SIG-M5 treated with dmso at 0.1 percent for 504 hours (cell line): ENCODE measurements around the gene MRPL18.
A peak's percentile ranks its signal among the peaks of the same experiment; 100 is the strongest.
"Not testable (repeated sequence)": the region's sequence is repeated elsewhere in the genome, so short reads cannot be mapped to it uniquely, and the experiment has no call there.

Source experiments
- DNase-seq: peaks from one replicate; lab custom pipeline; 2025; ENCODE audit not compliant: unreplicated experiment; lab: John Stamatoyannopoulos, UW

MRPL18 gene

DNA sequence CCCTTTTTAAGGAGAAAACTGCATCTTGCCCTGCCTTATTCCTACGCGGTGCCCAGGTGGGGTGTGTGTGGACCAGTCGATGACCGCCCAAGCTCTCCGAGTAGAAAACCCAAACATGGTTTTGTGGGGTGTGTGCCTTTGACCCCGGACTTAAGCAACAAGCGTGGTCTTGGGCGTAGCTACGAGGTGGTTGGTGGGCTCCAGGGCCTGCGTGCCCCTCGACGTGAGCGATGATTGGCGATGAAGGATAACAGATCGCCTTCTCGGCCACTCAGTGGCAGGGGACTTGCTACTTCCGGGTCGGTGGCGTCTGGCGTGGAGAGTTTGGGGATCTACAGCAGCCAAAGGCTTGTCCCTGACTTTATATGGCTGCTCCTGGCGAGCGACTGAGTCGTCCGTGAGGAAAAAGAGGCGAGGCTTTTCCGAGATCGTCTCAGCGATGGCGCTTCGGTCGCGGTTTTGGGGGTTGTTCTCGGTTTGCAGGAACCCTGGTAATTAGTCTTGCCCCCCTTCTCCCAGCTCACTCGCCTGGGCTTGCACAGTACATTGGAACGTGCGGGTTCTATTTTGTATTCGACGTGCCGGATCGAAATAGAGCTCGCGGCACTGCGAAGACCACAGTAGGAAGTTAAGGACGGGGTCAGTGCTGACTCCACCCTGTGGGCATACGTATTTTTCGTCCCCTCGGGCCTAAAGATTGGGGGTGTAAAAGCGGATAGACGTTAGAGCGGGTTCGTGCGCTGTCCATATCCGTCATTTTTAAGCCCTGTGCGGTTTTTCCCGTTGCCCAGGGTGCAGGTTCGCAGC, at the start of gene MRPL18:
Gene MRPL18, plus strand, starts transcription at position 319 of the 807 bp plus-strand sequence. Its CDS starts 121 bp downstream, at position 440.
- DNase-seq = peak; percentile 96

DNA sequence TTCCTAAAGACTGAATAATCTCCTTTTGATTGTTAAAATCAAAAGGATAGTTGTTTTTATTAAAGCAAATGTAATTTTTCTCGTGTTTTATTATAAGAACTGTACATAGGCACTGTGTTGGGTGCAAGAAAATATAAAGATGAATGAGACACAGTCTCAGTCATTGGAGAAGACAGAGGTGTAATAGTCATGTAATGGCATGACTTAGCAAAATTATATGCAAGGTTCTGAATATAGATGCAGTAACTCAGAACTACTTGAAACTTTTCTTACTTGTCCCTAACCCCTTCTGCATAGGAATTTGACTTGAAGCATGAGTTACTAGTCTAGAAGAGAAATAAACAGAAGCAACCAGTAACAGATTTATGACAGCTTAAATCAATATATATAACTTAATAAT, 48.1 kb upstream of the MRPL18 start:
- DNase-seq = no peak

DNA sequence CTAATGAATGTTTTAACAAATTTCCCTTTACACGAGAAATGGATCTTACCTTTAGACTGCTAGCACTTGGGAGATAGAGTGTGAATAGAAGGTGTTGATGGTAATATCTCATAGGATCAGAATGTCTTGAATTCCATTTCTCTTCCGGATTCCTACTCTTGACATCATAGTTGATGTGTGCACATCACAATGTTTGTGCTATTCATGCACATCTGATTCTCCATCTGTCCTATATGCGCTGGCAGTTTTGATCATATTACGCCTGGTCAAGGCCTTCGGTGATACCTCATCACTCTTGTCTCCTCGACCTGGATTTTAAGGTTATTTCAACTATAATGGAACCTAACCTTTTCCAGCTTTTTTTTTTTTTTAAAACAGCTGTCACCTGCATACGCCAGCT, 45.2 kb upstream of the MRPL18 start:
- DNase-seq = no peak

DNA sequence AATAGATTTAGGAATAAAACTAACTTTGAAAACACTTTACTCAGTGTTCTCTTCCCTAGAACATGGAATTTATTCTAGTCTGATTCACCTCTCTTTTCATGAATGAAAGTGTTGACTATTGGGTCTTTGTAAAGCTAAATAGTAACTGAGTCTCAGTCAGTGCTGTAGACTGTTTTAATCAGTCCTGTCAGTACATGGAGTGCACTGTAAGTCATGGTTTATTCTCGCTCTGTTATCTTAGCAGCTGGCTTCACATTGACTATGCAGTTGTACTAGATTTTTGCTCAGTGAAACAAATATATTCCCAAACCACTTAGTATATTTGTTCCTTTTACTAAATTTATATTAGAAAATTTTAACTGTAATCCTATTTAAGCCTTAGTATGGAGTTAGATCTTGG, 43.5 kb upstream of the MRPL18 start:
- DNase-seq = no peak

DNA sequence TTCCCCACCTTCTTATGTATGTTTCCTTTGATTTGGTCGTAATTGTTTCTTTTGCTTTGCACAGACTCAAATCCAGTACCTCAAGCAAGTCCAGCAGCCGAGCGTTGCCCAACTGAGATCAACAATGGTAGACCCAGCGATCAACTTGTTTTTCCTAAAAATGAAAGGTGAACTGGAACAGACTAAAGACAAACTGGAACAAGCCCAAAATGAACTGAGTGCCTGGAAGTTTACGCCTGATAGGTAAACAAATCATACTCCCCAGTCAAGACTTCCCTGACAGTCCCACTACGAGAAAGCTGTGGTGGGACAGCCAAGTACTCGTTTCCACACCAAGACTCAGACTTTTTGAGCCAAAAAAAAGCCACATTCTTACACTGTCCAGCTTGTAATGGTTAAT, 42.1 kb upstream of the MRPL18 start:
- DNase-seq = not testable (repeated sequence)

DNA sequence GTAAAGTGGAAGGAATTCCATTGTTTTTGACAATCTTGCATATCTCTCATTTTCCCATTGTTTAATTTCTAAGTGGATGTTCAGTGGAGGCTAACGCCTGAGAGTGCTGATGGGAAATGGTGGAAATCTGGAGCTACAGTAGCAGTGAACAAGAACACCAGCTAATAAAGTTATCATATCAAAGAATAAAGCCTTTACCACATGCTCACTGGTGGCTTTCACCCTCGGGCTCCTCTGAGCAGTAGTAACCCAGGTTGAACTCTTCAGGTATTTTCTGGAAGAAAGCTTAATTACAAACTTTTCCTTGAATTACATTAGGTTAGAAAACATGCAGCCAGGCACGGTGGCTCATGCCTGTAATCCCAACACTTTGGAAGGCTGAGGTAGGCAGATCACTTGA, 38.8 kb upstream of the MRPL18 start:
- no peak for DNase-seq

DNA sequence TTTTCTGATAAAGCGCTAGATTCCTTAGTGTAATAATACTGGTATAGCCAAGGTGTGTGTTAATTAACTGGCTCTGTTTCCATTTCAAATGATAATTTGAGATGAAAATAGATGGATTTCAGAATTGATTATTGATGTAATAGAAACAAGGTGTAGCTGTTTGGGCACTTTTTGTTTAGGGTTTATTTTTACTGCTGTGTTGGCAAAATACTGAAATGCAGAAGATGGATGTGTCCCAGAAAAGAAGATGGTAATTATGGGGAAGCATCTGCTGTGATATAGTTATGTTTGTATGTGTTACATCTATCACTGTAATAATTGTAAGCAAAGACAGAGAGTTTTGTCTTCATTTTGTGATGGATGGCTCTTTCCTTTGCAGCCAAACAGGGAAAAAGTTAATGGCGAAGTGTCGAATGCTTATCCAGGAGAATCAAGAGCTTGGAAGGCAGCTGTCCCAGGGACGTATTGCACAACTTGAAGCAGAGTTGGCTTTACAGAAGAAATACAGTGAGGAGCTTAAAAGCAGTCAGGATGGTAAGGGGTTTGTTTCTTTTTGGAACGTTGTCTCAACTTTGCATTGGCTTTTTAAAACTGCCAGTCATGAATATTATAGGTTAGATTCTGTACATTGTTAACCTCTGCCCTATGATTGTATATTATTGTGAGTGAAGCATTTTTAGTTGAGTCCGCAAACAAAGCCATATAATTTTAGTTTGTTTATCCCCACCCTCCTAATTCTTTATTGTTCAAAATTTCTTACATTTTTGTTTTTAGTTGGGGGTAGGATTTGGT, 37.0 kb upstream of the MRPL18 start:
- DNase-seq = no peak

DNA sequence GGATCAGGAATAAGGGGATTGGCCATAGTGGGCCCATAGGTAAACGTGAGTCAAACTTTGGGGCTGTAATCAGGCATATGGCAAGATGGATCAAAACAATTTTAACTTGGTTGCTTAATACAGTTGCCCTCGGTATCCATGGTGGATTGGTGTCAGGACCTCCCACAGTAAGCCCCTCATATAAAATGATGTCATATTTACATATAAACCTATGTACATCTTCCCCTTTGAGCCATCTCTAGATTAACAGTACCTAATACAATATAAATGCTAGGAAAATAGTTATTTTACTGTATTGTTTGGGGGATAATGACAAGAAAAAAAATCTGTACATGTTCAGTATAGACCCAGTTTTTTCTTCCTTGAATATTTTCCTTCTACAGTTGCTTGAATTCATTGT, 35.9 kb upstream of the MRPL18 start:
- no peak for DNase-seq

DNA sequence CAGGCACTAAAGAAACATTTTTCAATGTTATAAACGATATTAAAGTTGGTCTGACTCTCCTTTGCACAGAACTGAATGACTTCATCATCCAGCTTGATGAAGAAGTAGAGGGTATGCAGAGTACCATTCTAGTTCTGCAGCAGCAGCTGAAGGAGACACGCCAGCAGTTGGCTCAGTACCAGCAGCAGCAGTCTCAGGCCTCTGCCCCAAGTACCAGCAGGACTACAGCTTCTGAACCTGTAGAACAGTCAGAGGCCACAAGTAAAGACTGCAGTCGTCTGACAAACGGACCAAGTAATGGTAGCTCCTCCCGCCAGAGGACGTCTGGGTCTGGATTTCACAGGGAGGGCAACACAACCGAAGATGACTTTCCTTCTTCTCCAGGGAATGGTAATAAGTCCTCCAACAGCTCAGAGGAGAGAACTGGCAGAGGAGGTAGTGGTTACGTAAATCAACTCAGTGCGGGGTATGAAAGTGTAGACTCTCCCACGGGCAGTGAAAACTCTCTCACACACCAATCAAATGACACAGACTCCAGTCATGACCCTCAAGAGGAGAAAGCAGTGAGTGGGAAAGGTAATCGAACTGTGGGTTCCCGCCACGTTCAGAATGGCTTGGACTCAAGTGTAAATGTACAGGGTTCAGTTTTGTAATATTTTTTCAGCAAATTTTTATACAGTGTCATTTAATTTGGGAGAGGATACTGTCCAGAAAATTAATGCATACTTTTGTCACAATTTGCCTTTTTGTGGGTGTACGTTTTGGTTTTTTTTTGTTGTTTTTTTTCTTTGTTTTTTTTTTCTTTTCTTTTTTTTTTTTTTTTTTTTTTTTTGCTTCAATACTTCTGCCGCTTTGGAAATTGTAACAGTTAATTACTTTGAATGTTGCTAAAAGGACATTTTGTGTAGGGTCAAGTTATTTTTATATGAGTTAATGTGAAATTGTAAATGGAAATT, 35.0 kb upstream of the MRPL18 start:
- DNase-seq = no peak

DNA sequence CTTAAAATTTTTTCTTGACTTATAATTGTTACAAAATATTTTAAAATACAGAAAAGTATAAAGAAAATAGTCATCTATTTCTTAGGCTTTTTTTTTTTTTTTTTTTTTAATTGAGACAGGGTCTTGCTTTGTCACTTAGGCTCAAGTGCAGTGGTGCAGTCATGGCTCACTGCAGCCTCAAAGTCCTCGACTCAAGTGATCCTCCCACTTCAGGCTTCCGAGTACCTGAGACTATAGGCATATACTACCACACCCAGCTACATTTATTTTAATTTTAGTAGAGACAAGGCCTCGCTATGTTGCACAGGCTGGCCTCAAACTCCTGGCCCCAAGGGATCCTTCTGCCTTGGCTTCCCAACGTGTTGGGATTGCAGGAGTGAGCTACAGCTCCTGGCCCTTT, 33.8 kb upstream of the MRPL18 start:
- DNase-seq = no peak

DNA sequence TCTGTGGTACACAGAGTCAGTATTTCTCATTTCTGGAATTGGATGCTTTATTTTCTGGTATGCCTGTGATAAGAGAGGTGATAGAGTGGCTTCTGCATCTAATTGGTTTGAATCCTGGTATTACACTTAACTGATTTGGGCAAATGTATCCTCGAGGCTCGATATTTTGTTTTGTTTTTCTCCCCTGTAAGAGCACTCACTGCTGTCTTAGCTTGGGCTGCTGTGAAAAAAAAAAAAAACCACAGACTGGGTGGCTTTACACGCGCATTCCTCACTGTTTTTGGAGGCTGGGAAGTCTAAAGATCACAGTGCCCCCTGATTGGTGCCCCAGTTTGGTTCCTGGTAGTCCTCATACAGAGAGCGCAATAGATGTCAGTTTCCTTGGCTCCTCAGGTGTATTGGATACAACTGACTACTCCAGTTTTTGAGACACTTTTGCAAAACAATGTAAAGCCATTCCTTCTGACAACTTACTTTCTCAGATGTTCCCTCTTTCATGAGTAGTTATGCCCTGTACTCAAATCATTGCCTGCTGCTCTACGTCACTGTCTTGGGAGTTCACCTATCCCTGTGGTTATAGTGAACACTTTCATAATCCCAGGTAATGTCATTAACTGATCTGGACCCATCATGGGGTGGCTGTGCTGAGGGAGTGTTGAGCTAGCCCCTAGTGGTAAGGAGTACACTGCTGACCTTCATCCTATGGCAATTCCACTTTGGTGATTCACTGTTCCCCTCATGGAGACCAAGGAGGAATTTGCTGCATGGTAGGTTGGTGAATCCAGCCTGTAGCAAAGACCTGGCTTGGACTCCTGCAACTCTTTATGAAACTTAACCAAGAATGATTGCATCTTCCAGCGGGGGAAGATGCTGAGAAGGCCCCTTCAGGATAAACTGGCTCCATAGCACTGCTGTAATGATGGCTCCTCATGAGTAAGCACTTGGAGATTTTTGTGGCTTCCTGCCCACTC, 32.0 kb upstream of the MRPL18 start:
- no peak for DNase-seq

DNA sequence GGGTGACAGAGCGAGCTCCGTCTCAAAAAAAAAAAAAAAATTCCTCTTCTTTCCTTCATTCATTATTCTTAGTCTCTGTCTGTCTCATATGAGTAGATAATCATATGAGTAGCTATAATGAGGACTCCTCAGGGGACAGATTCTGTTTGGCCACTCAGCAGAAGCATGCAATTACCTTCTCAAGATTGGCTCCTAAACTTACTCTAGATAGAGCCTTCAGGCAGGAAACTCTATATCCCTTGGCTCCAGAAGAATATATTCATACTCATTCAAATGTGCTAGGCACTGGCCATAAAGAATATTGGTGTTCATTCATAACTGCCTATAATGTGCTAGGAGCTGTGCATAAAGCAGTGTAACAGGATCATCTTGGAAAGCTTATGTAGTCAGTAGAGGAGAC, 30.6 kb upstream of the MRPL18 start:
- no peak for DNase-seq

DNA sequence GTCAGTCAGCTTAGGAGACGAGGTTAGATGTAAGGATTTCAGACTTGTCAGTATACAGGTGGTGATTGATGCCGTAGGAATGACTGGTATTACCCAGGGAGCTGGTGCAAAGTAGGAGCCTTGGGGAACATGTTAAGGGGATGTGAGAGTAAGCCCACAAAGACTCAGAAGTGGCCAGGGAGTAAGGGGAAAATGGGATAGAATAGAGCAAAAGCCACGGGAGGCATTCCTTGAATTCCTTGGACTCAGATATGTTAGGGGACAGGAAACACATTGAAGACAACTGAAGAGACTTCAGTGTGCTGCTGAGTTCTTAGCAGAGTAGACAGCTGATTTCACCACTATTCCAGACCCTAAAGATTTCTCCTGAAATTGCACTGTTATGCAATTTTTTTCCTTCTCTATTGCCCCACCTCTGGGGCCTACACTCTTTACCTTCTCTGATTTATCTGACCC, 29.6 kb upstream of the MRPL18 start:
- no peak for DNase-seq

DNA sequence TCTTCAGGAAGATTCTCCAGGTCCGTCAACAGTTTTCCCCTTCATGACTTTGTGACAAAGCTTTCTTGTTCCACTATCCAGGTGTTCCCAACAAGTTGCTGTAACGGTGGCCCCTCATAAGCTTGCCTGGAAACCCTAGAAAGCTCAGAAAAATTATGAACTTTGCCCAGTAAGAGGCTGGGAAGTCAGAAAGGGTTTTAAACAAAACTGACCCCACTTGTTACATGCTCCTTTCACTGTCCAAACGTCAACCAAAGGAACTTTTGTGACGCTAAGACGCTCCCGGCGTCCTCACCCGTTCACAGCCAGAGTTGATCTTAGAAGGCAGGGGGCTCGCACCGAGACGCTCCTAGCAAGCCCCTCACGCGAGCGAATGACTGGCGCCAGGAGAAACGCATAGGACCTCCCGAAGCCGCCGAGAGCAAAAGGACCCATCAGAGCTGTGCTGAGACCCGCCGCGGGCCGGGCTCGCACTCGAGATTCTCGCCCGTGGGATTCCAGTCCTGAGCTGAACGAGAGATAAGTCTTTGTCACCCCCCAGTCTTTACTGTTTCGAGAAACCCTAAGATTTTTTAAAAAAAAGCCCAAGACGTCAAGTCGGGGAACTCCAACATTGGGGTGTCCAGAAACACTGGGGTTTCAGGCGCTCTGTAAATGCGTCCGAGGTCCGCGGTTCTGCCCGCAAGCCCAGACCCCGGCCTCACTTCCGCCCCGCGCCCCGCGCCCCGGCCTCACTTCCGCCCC, 29.0 kb upstream of the MRPL18 start:
- no peak for DNase-seq

DNA sequence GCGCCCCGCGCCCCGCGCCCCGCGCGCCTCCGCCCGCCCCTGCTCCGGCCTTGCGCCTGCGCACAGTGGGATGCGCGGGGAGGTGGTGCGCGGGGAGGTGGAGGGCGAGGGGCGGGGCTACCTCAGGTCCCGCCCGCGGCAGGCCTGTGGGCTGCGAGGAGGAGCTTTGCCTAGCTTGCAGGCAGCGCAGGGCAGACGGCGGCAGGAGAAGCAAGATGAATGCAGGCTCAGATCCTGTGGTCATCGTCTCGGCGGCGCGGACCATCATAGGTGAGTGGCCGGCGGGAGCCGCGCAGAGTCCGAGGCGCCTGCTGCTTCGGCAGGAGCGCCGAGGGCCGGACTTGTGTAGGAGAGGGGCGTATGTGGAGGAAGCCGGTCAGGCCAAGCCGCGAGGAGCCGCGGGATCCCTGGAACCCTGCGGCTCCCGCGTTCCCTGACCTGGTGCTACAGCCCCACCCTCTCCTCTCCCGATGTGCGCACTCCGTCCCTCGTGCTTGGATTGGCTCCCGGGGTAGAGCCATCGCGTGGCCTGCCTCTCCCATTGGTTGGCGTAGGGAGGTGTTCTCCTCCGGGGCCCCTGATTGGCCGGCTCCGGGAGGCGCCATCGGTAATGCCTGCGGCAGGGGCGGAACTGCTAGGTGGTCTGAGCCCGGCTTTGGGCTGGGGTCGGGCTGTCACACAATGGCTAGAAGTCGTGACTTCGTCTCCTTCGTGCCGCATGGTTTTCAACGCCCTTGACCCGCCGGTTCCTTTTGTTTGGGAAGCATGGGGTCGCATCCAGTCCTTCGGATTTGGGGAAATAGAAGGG, 28.2 kb upstream of the MRPL18 start, which contains the start of gene ACAT2:
Gene ACAT2, plus strand, starts transcription at position 173 of the 808 bp plus-strand sequence. Its CDS starts 43 bp downstream, at position 216.
- DNase-seq = peak; percentile 95

DNA sequence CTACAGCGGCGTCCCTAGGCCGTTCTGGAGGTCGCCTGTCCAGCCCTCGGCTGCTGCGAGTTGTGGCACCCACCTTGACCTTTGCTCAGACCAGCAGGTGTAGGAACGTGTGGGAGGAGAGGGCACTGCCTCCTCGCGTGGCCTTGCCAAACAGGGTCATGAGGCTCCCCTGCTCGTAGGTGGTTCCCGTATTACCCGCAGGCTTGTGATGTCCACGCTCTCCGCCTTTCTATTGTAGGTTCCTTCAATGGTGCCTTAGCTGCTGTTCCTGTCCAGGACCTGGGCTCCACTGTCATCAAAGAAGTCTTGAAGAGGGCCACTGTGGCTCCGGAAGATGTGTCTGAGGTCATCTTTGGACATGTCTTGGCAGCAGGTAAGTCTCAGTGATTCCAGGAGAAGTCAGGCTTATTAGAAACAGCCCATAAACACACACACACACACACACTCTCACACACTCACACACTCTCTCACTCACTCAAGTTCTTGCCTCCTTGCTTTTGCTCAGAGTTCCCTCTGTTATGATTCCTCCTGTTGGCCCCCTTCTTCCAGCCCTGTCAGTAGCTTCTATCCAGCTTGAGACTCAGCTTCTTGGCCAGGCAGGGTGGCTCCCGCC, 27.5 kb upstream of the MRPL18 start:
- no peak for DNase-seq

DNA sequence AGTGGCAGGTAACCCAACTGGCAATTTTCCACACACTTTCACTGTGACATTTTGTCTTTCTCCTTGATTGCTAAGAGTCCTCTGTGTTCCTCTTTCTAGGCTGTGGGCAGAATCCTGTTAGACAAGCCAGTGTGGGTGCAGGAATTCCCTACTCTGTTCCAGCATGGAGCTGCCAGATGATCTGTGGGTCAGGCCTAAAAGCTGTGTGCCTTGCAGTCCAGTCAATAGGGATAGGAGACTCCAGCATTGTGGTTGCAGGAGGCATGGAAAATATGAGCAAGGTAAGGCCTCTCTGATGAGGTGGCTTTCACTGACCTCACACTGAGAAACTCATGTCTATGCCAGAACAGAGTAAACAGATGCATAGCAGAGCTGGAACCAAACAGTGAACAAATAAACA, 23.4 kb upstream of the MRPL18 start:
- no peak for DNase-seq

DNA sequence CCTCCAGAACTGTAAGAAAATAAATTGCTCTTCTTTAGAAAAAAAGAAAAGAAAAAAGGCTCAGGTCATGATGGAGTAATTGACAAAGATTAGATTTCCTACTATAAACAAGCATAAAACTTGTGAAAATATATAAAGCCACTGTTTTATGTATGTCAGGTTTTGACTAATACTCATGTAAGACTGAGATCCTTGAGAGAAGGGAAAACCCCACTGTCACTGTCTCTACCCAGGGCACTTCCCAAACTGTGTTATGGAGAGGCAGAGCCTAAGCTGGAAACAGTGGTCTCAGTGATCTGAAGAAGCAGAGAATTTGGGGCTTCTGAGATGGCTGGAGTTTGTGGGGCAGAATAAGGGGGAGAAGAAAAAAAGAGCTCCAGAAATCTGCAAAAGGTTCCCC, 20.8 kb upstream of the MRPL18 start:
- DNase-seq = no peak
